Cardiac muscle cell (in vitro differentiated cells and primary cell): ENCODE measurements around the gene CHCHD6. TPM values are rescaled to one million over a fixed set of nuclear protein-coding genes. Genes with fewer than 3 reads are reported as not detected.

Source experiments
- DNase-seq, 2 donors: peaks; one replicate each; pipeline versions ENCODE4 v3.0.0 to v3.0.0-alpha.2; 2010 to 2017; ENCODE audit warnings: low read depth in 1 of 2, low spot score in 1 of 2
- H3K27ac ChIP-seq: fragments of 200-600 bp; sonication (generic); 2 replicates; pipeline ENCODE4 v1.5.1; 2016
- H3K27me3 ChIP-seq: fragments of 200-600 bp; sonication (generic); 2 replicates; pipeline ENCODE4 v1.6.0; 2016; ENCODE audit warnings: control low read depth
- H3K36me3 ChIP-seq: fragments of 200-600 bp; sonication (generic); 2 replicates; pipeline ENCODE4 v1.5.1; 2016; ENCODE audit warnings: control low read depth
- H3K4me1 ChIP-seq: fragments of 200-600 bp; sonication (generic); 2 replicates; pipeline ENCODE4 v1.8.1; 2017; ENCODE audit warnings: low read depth, mild to moderate bottlenecking, mixed run types
- H3K4me3 ChIP-seq: fragments of 200-600 bp; sonication (generic); 2 replicates; pipeline ENCODE4 v1.5.1; 2016; ENCODE audit warnings: mild to moderate bottlenecking
- H3K9me3 ChIP-seq: fragments of 200-600 bp; sonication (generic); 2 replicates; pipeline ENCODE4 v1.5.1; 2017; ENCODE audit warnings: low read depth, mild to moderate bottlenecking, control low read depth
- polyA plus RNA-seq: library from polyadenylated mRNA; unstranded; fragments of >200 nt; fragmentation: Nextera tagmentation; extraction: Ambion mirVana; gene quantifications from 2 replicates; pipeline ENCODE4 v1.2.1, GENCODE V29; 2016
- total RNA-seq: library from RNA; depleted of rRNA; stranded (reverse); fragments of >200 nt; gene quantifications from 2 replicates; pipeline ENCODE4 v1.2.3, GENCODE V29; 2016
- TF ChIP-seq, protein P1 (sequence below): IDR thresholded peaks from 2 replicates; pipeline ENCODE4 v1.5.1; 2012; ENCODE audit warnings: low read depth, mild to moderate bottlenecking, low read length

The CHCHD6 gene
- total and polyA plus RNA-seq, 2 experiments from 2014 or later, result 76.0 to 102 TPM

DNA sequence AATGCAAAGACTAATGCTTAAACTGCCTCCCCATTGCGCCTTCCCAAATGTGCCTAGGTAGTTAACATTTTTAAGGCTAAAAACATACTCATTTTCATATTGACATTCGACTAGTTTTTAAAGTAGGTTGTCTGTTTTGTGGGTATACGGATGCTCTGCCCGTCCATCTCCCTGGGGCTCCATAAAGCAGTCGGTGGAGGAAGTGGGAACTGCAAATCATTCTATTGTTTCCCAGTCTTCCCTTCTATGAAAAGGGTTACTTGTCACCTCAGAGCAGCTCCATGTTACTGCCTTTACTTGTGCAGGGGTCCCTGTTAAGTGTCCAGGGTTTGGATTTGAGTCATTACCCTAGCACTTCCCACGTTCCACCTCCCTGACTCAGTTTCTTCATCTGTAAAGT is 10.9 kb downstream of the CHCHD6 start:
- peaks cover 9% of the 10 kb centered on the region for H3K4me1 ChIP-seq
- no peak for DNase-seq

DNA sequence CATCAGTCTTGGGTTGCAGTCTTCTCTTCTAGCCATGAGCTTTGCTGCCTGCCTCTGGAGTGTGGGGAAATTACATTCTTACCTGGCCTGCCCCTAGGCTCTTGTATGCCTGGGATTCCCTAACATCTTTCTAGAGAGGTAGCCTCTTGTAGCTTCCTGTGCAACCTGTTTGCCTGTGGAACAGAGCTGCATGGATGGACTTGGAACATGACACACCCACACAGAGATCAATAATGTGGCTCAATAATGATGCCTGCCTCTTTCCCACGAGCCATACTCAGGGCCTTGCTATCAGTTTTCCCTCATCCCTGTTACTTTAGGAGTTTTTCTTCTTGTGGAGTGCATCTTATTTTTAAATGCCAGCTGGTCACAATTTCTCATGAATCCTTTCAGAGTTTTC is 11.4 kb downstream of the CHCHD6 start:
- no peak overlapping the region for H3K4me3 ChIP-seq
- no peak for DNase-seq
- H3K9me3 ChIP-seq, result no peaks in the 10 kb centered on the region
- TF ChIP-seq, protein P1, sequence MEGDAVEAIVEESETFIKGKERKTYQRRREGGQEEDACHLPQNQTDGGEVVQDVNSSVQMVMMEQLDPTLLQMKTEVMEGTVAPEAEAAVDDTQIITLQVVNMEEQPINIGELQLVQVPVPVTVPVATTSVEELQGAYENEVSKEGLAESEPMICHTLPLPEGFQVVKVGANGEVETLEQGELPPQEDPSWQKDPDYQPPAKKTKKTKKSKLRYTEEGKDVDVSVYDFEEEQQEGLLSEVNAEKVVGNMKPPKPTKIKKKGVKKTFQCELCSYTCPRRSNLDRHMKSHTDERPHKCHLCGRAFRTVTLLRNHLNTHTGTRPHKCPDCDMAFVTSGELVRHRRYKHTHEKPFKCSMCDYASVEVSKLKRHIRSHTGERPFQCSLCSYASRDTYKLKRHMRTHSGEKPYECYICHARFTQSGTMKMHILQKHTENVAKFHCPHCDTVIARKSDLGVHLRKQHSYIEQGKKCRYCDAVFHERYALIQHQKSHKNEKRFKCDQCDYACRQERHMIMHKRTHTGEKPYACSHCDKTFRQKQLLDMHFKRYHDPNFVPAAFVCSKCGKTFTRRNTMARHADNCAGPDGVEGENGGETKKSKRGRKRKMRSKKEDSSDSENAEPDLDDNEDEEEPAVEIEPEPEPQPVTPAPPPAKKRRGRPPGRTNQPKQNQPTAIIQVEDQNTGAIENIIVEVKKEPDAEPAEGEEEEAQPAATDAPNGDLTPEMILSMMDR, result no peak
- no peaks in the 10 kb centered on the region for H3K36me3 ChIP-seq
- H3K27me3 ChIP-seq, result no peaks in the 10 kb centered on the region
- peaks cover 9% of the 10 kb centered on the region for H3K4me1 ChIP-seq
- no peak overlapping the region for H3K27ac ChIP-seq

More for the DNA sequence above, 10.9 kb downstream of the CHCHD6 start:
- Histone ChIP-seq H3K9me3 (no peaks in the 10 kb centered on the region), H3K36me3 (no peaks in the 10 kb centered on the region), H3K27ac (no peak overlapping the region), H3K4me3 (no peak overlapping the region), H3K27me3 (no peaks in the 10 kb centered on the region)
- TF ChIP-seq, protein P1, result no peak

DNA sequence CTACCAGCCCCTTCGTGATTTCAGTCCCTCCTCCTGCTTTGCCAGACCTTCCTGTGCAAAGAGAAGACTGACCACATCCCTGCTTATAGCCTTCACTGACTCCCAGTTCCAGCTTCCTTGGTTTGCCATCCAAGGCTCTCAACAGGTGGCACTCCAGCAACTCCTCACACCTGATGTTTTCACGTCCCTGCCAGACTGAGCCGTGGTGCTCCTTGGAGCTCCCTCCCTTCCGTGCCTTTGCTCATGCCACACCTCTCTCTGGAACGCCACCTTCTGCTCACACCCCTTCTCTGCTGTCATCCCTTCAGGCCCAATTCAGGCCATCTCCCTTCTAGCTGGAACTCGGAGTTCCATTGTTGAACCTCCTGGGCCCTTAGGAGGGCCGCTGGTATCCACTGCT is 12.0 kb downstream of the CHCHD6 start:
- Histone ChIP-seq H3K27ac (no peak overlapping the region), H3K4me1 (peaks cover 9% of the 10 kb centered on the region), H3K4me3 (no peak overlapping the region), H3K9me3 (no peaks in the 10 kb centered on the region), H3K27me3 (no peaks in the 10 kb centered on the region), H3K36me3 (no peaks in the 10 kb centered on the region)
- DNase-seq, result no peak
- TF ChIP-seq, protein P1, result no peak

DNA sequence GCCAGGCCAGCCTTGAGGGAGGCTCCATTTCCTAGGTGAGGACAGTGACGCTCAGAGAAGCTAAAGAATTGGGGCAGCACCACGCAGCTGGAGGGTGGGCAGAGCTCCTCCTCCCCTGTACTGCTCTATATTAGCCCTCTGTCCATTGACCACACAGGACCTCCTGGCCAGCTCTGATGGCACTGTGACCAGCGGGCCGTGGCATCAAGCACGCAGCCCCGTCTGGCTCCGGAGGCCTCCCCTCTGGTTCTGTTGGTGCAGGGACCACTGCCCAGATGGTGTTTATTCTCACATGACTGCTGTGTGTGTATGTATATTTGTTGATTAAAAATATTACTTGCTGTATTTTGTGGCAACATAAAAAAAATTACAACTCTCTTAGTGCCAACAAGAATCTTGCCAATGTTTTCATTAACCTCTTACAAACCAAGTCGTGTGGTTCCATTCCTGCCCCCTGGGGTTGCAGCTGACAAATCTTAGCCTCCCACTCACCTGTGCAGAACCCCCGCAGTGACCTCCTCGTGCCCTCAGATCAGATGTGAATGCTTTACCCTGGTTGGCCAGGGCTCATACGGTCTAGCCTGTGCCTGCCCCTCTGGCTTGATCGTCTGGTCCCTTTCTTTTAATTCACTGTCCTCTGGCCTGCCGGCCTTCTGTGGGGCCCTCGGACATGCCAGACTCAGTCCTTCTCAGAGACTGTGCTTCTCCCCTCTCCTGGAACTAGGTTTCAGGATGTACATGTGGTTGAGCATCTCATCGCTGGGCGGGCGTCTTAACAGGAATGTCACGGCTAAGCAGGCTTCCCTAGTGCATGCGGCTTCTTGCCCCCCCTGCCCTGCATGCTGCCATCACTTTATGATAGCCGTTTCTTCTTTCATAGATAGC is 14.8 kb downstream of the CHCHD6 start:
- no peak overlapping the region for H3K4me3 ChIP-seq
- H3K36me3 ChIP-seq, result no peaks in the 10 kb centered on the region
- TF ChIP-seq, protein P1, result no peak
- no peak for DNase-seq
- no peaks in the 10 kb centered on the region for H3K9me3 ChIP-seq
- no peak overlapping the region for H3K27ac ChIP-seq
- no peaks in the 10 kb centered on the region for H3K27me3 ChIP-seq
- H3K4me1 ChIP-seq, result peaks cover 9% of the 10 kb centered on the region

DNA sequence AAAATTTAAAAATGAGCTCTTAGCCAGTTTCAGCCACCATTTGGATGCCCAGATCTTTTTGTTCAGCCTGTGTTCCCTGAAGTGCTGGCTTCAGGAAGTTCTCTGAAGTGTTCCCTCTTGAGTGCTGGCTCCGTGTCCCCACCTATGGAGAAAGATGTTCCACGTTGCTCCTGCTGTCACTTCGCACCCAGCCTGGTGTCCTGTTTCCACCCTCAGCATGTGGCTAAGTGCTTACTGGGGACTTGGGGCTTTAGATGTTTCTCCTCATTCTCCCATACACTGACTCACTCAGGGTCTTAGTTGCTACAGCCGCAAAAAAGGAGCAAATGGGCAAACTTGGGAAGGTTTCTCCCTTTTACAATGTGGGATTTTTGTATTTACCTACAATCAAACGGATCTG is 16.6 kb downstream of the CHCHD6 start:
- TF ChIP-seq, protein P1, result no peak
- Histone ChIP-seq H3K4me1 (no peaks in the 10 kb centered on the region), H3K9me3 (no peaks in the 10 kb centered on the region), H3K4me3 (no peak overlapping the region), H3K27me3 (no peaks in the 10 kb centered on the region), H3K36me3 (no peaks in the 10 kb centered on the region), H3K27ac (no peak overlapping the region)
- DNase-seq, result no peak
